Esophagus squamous epithelium (tissue), 5 donors: ENCODE results near the gene CNTN4. TPM values are rescaled to one million over a fixed set of nuclear protein-coding genes. Genes with fewer than 3 reads are reported as not detected.
"Not testable (repeated sequence)": the region's sequence is repeated elsewhere in the genome, so short reads cannot be mapped to it uniquely, and the experiment has no call there.

Source experiments
- DNase-seq: peaks from one replicate; lab custom pipeline; 2025; lab: John Stamatoyannopoulos, UW
- H3K27ac ChIP-seq, 4 donors: fragments of 200-600 bp; sonication (generic); one replicate each; pipeline ENCODE4 v1.5.1; 2016 to 2019; ENCODE audit warnings: mild to moderate bottlenecking in 1 of 4
- H3K27me3 ChIP-seq, 4 donors: fragments of 200-600 bp; sonication (generic); 1 replicate in 3 of 4; 2 replicates in 1 of 4; pipeline versions ENCODE4 v1.5.1 to v1.6.0; 2017 to 2021; ENCODE audit warnings: antibody characterized with exemption in 1 of 4
- H3K36me3 ChIP-seq, 3 donors: fragments of 200-600 bp; sonication (generic); one replicate each; pipeline ENCODE4 v1.5.1; 2016 to 2019
- H3K4me1 ChIP-seq, 3 donors: fragments of 200-600 bp; sonication (generic); one replicate each; pipeline ENCODE4 v1.5.1; 2017 to 2019
- H3K4me3 ChIP-seq, 4 donors: fragments of 200-600 bp; sonication (generic); 1 replicate in 3 of 4; 2 replicates in 1 of 4; pipeline ENCODE4 v1.5.1; 2016 to 2019; ENCODE audit warnings: mild to moderate bottlenecking in 2 of 4, moderate library complexity in 1 of 4
- H3K9me3 ChIP-seq, 3 donors: fragments of 200-600 bp; sonication (generic); one replicate each; pipeline ENCODE4 v1.5.1; 2016 to 2019
- POLR2A ChIP-seq, 4 donors: fragments of 450-650 bp; IDR thresholded peaks; one replicate each; pipeline ENCODE4 v1.6.1; 2017; ENCODE audit warnings: antibody characterized with exemption in 4 of 4, mild to moderate bottlenecking in 4 of 4, moderate library complexity in 3 of 4
- WGBS, 2 donors: methylation state at CpG; one replicate each; pipeline ENCODE4 v1.1.5; 2018; 5-methylcytosine and 5-hydroxymethylcytosine counted together
- intact Hi-C: fragments of 100-400 bp; cut with DNase I; formaldehyde crosslinking; loops from one replicate; pipeline ENCODE4 v1.15.0; 2022
- total RNA-seq, 4 donors: library from RNA; depleted of rRNA; stranded (reverse); fragments of >200 nt; gene quantifications; one replicate each; pipeline ENCODE4 v1.1.0, GENCODE V29; 2016
- TF ChIP-seq, protein P1 (sequence below), 6 experiments: fragments of 450-650 bp in 4 of 6; fragments of 200-600 bp in 2 of 6; sonication (generic) in 2 of 6; IDR thresholded peaks; one replicate each; pipeline ENCODE4 v1.5.1; 2016 to 2019; ENCODE audit warnings: antibody characterized with exemption in 6 of 6, mild to moderate bottlenecking in 4 of 6, moderate library complexity in 4 of 6
- donor health status: DM: yes; HTN: yes; CAD: no.

CNTN4 gene
- total RNA-seq, 4 donors from 2014 or later: 0.31 to 8.5 (median 3.5) TPM

DNA sequence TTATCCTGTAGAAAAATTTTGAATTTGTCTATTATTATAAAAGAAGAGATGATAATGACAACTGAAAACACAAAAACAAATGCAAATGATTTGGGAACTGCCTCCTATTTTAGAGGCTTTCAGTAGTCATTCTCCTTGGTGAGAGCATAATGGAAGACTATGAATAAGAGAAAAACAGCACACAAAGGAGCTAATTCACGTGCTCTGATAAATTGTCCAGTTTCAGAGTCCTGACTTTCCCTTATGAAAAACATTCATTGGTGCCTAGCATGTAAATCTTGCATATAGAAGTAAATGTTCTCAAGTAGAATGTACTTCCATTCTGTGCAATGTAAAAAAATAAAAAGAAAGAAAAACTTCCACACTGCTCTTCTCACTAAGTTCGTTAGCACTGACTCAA lies 805.4 kb downstream of the CNTN4 start:
- Histone ChIP-seq H3K4me1 (no peaks in the 10 kb centered on the region), H3K4me3 (no peak overlapping the region), H3K9me3 (no peaks in the 10 kb centered on the region), H3K36me3 (no peaks in the 10 kb centered on the region), H3K27me3 (no peaks in the 10 kb centered on the region), H3K27ac (no peak overlapping the region)
- TF ChIP-seq POLR2A (IDR thresholded peaks at IDR 0.05): no peak
- TF ChIP-seq, protein P1, sequence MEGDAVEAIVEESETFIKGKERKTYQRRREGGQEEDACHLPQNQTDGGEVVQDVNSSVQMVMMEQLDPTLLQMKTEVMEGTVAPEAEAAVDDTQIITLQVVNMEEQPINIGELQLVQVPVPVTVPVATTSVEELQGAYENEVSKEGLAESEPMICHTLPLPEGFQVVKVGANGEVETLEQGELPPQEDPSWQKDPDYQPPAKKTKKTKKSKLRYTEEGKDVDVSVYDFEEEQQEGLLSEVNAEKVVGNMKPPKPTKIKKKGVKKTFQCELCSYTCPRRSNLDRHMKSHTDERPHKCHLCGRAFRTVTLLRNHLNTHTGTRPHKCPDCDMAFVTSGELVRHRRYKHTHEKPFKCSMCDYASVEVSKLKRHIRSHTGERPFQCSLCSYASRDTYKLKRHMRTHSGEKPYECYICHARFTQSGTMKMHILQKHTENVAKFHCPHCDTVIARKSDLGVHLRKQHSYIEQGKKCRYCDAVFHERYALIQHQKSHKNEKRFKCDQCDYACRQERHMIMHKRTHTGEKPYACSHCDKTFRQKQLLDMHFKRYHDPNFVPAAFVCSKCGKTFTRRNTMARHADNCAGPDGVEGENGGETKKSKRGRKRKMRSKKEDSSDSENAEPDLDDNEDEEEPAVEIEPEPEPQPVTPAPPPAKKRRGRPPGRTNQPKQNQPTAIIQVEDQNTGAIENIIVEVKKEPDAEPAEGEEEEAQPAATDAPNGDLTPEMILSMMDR (IDR thresholded peaks at IDR 0.05): no peak
- WGBS, 2 donors: 54 to 56% methylated on average over 2 of the region's 2 CpGs
- DNase-seq: no peak
- intact Hi-C loops: no loop called here

DNA sequence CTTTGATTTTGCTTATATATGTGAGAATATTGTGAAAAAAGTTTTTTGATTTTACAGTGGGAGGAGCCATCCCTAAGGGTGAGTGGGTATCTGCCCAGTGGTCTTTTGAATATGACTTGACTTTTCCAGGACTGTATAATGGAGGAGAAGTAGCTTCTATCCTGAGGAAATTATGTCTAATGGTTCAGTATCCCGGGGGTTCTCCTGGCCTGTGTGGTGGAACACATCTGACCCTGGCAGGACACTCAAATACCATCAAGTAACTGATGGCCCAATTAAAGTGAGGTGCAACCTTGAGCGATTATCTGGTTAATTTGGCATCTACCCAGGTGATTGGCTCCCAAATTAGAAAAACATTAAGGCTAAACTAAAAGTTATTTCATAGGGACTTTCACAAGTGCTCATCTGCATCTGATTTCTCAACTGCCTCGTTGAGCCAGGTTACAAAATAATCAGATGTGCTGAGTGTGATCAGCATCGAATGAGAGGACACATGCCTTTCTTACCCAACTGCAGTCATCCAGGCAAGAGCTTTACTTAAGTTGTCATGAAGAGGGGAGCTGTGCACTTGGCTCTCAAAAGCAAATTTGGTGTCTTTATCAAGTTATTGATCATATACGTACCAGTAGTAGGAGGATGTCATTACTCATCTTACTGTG lies 810.2 kb downstream of the CNTN4 start:
- Histone ChIP-seq H3K36me3 (no peaks in the 10 kb centered on the region), H3K27ac (no peak overlapping the region), H3K4me1 (no peaks in the 10 kb centered on the region), H3K4me3 (no peak overlapping the region), H3K27me3 (no peaks in the 10 kb centered on the region), H3K9me3 (no peaks in the 10 kb centered on the region)
- TF ChIP-seq POLR2A (IDR thresholded peaks at IDR 0.05): no peak
- TF ChIP-seq, protein P1 (IDR thresholded peaks at IDR 0.05): no peak
- DNase-seq: no peak
- 60 to 76% methylated on average over 5 of the region's 5 CpGs for WGBS, 2 donors
- intact Hi-C loops: no loop called here

DNA sequence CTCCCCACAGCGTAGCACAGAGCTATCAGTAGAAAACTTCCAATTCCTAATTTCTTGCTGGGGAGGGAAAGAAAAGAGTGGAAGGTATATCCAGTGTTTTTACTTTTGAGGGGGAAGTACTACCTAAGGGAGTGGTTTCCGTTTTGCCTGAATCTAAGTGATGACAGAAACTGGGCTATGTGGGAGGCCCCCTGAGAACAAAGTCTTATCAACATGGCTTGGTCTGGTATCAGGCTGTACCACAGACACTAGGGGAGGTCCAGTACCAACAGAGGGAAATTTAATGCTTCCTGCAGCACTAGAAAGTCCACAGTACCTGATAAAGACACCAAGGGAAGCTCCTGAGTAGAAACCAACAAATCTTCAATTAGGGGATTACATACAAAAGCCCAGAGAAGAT lies 812.3 kb downstream of the CNTN4 start:
- WGBS, 2 donors: 50 to 54% methylated on average over 2 of the region's 2 CpGs
- Histone ChIP-seq H3K4me1 (no peaks in the 10 kb centered on the region), H3K9me3 (no peaks in the 10 kb centered on the region), H3K27me3 (no peaks in the 10 kb centered on the region), H3K36me3 (no peaks in the 10 kb centered on the region), H3K27ac (no peak overlapping the region), H3K4me3 (no peak overlapping the region)
- no peak for DNase-seq
- intact Hi-C loops: no loop called here
- no peak for TF ChIP-seq POLR2A (IDR thresholded peaks at IDR 0.05)
- TF ChIP-seq, protein P1 (IDR thresholded peaks at IDR 0.05): no peak

DNA sequence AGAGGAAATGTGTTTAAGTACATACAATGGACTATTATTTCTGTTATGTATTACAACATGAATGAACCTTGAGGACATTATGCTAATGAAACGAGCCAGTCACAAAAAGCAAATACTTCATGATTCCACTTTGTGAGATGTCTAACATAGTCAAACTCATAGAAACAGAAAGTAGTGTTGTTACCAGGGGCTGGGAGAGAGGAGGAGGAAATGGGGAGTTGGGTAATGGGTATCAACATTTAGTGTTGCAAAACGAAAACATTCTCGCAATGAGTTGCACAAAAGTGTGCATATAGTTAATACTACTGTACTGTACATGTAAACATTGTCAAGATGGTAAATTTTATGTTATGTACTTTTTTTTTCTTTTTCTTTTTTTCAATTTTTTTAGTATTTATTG lies 817.2 kb downstream of the CNTN4 start:
- H3K36me3 ChIP-seq: no peaks in the 10 kb centered on the region
- TF ChIP-seq, protein P1 (IDR thresholded peaks at IDR 0.05): no peak
- TF ChIP-seq POLR2A (IDR thresholded peaks at IDR 0.05): no peak
- no peak overlapping the region for H3K4me3 ChIP-seq
- intact Hi-C loops: no loop called here
- H3K4me1 ChIP-seq: no peaks in the 10 kb centered on the region
- no peaks in the 10 kb centered on the region for H3K27me3 ChIP-seq
- 69 to 81% methylated on average over 3 of the region's 3 CpGs for WGBS, 2 donors
- H3K27ac ChIP-seq: no peak overlapping the region
- no peaks in the 10 kb centered on the region for H3K9me3 ChIP-seq
- DNase-seq: no peak

DNA sequence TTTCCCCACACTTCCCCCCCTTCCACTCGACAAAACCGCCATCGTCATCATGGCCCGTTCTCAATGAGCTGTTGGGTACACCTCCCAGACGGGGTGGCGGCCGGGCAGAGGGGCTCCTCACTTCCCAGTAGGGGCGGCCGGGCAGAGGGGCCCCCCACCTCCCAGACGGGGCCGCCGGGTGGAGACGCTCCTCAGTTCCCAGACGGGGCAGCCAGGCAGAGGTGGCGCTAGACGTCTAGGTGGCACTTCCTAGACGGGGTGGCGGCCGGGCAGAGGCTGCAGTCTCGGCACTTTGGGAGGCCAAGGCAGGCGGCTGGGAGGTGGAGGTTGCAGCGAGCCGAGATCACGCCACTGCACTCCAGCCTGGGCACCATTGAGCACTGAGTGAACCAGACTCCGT lies 818.0 kb downstream of the CNTN4 start:
- DNase-seq, H3K36me3 ChIP-seq, H3K27ac ChIP-seq, intact Hi-C loops, H3K4me3 ChIP-seq, H3K27me3 ChIP-seq, H3K9me3 ChIP-seq, H3K4me1 ChIP-seq: not testable (repeated sequence)
- WGBS, 2 donors: no CpG with 5 or more reads among the region's 25 CpGs

DNA sequence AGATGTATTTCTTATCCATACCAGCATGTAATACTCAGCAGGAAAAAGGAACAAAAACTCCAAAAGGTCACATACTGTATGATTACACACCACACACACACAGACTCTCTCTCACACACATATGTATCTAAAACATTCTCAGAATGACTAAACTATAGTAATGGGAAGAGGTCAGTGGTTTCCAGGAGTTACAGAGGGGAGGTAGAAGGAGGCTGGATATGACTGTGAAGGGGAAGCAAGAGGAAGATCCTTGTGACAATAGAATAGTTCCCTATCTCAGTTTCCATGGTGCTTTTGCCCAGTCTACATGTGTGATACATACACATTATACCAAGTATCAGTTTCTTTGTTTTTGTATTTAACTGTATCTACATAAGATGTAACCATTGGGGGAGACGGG lies 821.4 kb downstream of the CNTN4 start:
- intact Hi-C loops: no loop called here

More for the DNA sequence above, 821.4 kb downstream of the CNTN4 start:
- no peak for DNase-seq
- WGBS, 2 donors: 82 to 85% methylated on average over 1 of the region's 1 CpG
- H3K9me3 ChIP-seq: no peaks in the 10 kb centered on the region
- no peaks in the 10 kb centered on the region for H3K36me3 ChIP-seq
- no peaks in the 10 kb centered on the region for H3K4me1 ChIP-seq
- no peak overlapping the region for H3K4me3 ChIP-seq
- TF ChIP-seq, protein P1 (IDR thresholded peaks at IDR 0.05): no peak
- TF ChIP-seq POLR2A (IDR thresholded peaks at IDR 0.05): no peak
- H3K27ac ChIP-seq: no peak overlapping the region
- H3K27me3 ChIP-seq: no peaks in the 10 kb centered on the region
